HL-60 (cell line): ENCODE measurements around the gene DTX1.

ENCODE experiments used
- DNase-seq, 2 experiments: peaks; one replicate each; pipeline ENCODE4 v3.0.0-alpha.2; 2010 to 2020; ENCODE audit warnings: low read depth in 1 of 2, low spot score in 1 of 2
- H3K27ac ChIP-seq: fragments of 250-450 bp; sonication (Bioruptor Pico); replicated peaks from 2 replicates; pipeline ENCODE4 v1.5.1; 2020; ENCODE audit warnings: mild to moderate bottlenecking, moderate library complexity
- H3K27me3 ChIP-seq: fragments of 250-450 bp; sonication (Bioruptor Pico); 2 replicates; pipeline ENCODE4 v1.5.1; 2021; ENCODE audit warnings: mild to moderate bottlenecking, moderate library complexity; ENCODE audit not compliant: insufficient read depth, poor library complexity, severe bottlenecking
- H3K4me3 ChIP-seq: replicated peaks from 2 replicates; pipeline ENCODE4 v1.5.1; 2011; ENCODE audit warnings: mild to moderate bottlenecking, control low read depth, low read length; ENCODE audit not compliant: insufficient read depth
- GABPA ChIP-seq: IDR thresholded peaks from 2 replicates; pipeline ENCODE4 v1.6.1; 2012; ENCODE audit warnings: low read depth
- POLR2AphosphoS5 ChIP-seq: IDR thresholded peaks from 2 replicates; pipeline ENCODE4 v1.6.1; 2012; ENCODE audit warnings: low read depth
- REST ChIP-seq: IDR thresholded peaks from 2 replicates; pipeline ENCODE4 v1.6.1; 2012; ENCODE audit warnings: low read depth; ENCODE audit not compliant: insufficient replicate concordance
- SPI1 ChIP-seq: IDR thresholded peaks from 2 replicates; pipeline ENCODE4 v1.6.1; 2012; ENCODE audit warnings: low read depth, mild to moderate bottlenecking, borderline replicate concordance
- TF ChIP-seq, protein P1 (sequence below): IDR thresholded peaks from one replicate; pipeline ENCODE4 v1.5.1; 2011; ENCODE audit warnings: low read length, control low read depth, inconsistent platforms; ENCODE audit not compliant: insufficient read depth

DTX1 gene

DNA sequence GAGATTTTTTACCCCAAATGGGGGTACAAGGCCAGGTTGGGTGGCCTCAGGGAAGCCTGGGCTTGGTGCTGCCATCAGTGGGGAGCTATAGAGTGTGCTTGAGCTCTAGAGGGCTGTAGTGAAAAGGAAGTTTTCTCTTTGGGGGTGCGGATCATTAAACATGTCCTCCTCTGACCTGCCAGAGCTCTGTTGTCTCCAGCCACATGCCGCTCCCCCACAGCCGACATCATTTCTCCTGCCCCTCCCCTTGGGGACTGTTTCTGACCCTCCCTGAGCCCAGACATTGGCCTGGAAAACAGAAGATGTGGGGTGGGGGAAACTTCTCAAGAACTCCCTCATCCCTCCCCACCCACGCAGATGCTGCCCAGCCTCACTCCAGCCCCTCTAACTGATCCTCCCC is 25.3 kb downstream of the DTX1 start:
- Histone ChIP-seq H3K4me3 (no peak overlapping the region), H3K27ac (no peak overlapping the region), H3K27me3 (peaks cover 19% of the 10 kb centered on the region)
- TF ChIP-seq POLR2AphosphoS5 (no peak), REST (no peak), GABPA (no peak), SPI1 (no peak)
- TF ChIP-seq, protein P1, sequence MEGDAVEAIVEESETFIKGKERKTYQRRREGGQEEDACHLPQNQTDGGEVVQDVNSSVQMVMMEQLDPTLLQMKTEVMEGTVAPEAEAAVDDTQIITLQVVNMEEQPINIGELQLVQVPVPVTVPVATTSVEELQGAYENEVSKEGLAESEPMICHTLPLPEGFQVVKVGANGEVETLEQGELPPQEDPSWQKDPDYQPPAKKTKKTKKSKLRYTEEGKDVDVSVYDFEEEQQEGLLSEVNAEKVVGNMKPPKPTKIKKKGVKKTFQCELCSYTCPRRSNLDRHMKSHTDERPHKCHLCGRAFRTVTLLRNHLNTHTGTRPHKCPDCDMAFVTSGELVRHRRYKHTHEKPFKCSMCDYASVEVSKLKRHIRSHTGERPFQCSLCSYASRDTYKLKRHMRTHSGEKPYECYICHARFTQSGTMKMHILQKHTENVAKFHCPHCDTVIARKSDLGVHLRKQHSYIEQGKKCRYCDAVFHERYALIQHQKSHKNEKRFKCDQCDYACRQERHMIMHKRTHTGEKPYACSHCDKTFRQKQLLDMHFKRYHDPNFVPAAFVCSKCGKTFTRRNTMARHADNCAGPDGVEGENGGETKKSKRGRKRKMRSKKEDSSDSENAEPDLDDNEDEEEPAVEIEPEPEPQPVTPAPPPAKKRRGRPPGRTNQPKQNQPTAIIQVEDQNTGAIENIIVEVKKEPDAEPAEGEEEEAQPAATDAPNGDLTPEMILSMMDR: no peak
- DNase-seq: no peak

- TF ChIP-seq SPI1: no peak
- TF ChIP-seq, protein P1: no peak
- TF ChIP-seq POLR2AphosphoS5: no peak
- TF ChIP-seq GABPA: no peak
- no peak for TF ChIP-seq REST
- H3K27ac ChIP-seq: no peak overlapping the region
- no peak for DNase-seq
- H3K27me3 ChIP-seq: peaks cover 17% of the 10 kb centered on the region
- H3K4me3 ChIP-seq: no peak overlapping the region
Measured at GRCh38 chr12:113082486-113083148, 26.1 kb downstream of the DTX1 start.

GRCh38 chr12:113083863-113084435 is 27.4 kb downstream of the DTX1 start:
- Histone ChIP-seq H3K27me3 (peaks cover 8% of the 10 kb centered on the region), H3K4me3 (no peak overlapping the region), H3K27ac (no peak overlapping the region)
- DNase-seq: no peak
- TF ChIP-seq GABPA: no peak
- no peak for TF ChIP-seq REST
- TF ChIP-seq, protein P1: no peak
- no peak for TF ChIP-seq POLR2AphosphoS5
- no peak for TF ChIP-seq SPI1
